Liver (tissue), 9 donors: Measurements from ENCODE around the gene CHTOP. TPM values are rescaled to one million over a fixed set of nuclear protein-coding genes. Genes with fewer than 3 reads are reported as not detected.
A peak's percentile ranks its signal among the peaks of the same experiment; 100 is the strongest.

Source experiments
- DNase-seq: peaks from one replicate; pipeline ENCODE4 v3.0.0-alpha.2; 2017; ENCODE audit warnings: low spot score
- H3K27ac ChIP-seq, 2 donors: one replicate each; pipeline ENCODE4 v1.7.0; 2013; ENCODE audit warnings: inconsistent platforms in 2 of 2, low read length in 2 of 2, control low read depth in 1 of 2, low read depth in 1 of 2, mild to moderate bottlenecking in 1 of 2
- H3K27me3 ChIP-seq, 4 donors: one replicate each; pipeline versions ENCODE4 v1.6.1 to v1.7.0; 2013; ENCODE audit warnings: low read length in 3 of 4, inconsistent platforms in 1 of 4, mild to moderate bottlenecking in 1 of 4, moderate library complexity in 1 of 4; ENCODE audit not compliant: control insufficient read depth in 4 of 4, insufficient read depth in 4 of 4
- H3K36me3 ChIP-seq, 4 donors: one replicate each; pipeline versions ENCODE4 v1.6.1 to v1.7.0; 2013; ENCODE audit warnings: low read length in 3 of 4, mild to moderate bottlenecking in 3 of 4, low read depth in 1 of 4, moderate library complexity in 1 of 4; ENCODE audit not compliant: control insufficient read depth in 4 of 4, insufficient read depth in 3 of 4
- H3K4me1 ChIP-seq, 4 donors: one replicate each; pipeline versions ENCODE4 v1.6.1 to v1.7.0; 2013; ENCODE audit warnings: low read length in 3 of 4, mild to moderate bottlenecking in 3 of 4, moderate library complexity in 1 of 4; ENCODE audit not compliant: control insufficient read depth in 4 of 4, insufficient read depth in 4 of 4
- H3K4me3 ChIP-seq, 3 donors: one replicate each; pipeline versions ENCODE4 v1.6.1 to v1.7.0; 2013; ENCODE audit warnings: low read length in 3 of 3, control low read depth in 1 of 3, low read depth in 1 of 3, mild to moderate bottlenecking in 1 of 3
- H3K9ac ChIP-seq, 2 donors: one replicate each; pipeline ENCODE4 v1.7.0; 2013; ENCODE audit warnings: low read length in 2 of 2, mild to moderate bottlenecking in 2 of 2, moderate library complexity in 2 of 2, control low read depth in 1 of 2, low read depth in 1 of 2
- H3K9me3 ChIP-seq, 4 donors: one replicate each; pipeline versions ENCODE4 v1.6.1 to v1.7.0; 2013; ENCODE audit warnings: low read length in 3 of 4; ENCODE audit not compliant: control insufficient read depth in 4 of 4
- ATF3 ChIP-seq: IDR thresholded peaks from 2 replicates; pipeline ENCODE4 v1.6.1; 2016; ENCODE audit warnings: antibody characterized with exemption
- CTCF ChIP-seq: fragments of 150-350 bp; IDR thresholded peaks from 2 replicates; pipeline ENCODE4 v1.5.1; 2017; ENCODE audit warnings: improper control_type of control experiment, low read depth, low read length; ENCODE audit not compliant: missing input control
- EGR1 ChIP-seq, 2 donors: IDR thresholded peaks; 2 replicates each; pipeline ENCODE4 v1.6.1; 2016 to 2018; ENCODE audit warnings: antibody characterized with exemption in 2 of 2, low read depth in 2 of 2
- FOXA1 ChIP-seq: IDR thresholded peaks from 2 replicates; pipeline ENCODE4 v1.6.1; 2016; ENCODE audit warnings: antibody characterized with exemption
- FOXA2 ChIP-seq: IDR thresholded peaks from 2 replicates; pipeline ENCODE4 v1.6.1; 2016; ENCODE audit warnings: antibody characterized with exemption
- GABPA ChIP-seq, 2 donors: IDR thresholded peaks in 1 of 2; conservative IDR thresholded peaks in 1 of 2; 2 replicates each; pipeline ENCODE4 v1.6.1; 2016; ENCODE audit warnings: antibody characterized with exemption in 2 of 2, mild to moderate bottlenecking in 1 of 2, moderate library complexity in 1 of 2
- HNF4A ChIP-seq, 2 donors: conservative IDR thresholded peaks; 2 replicates each; pipeline ENCODE4 v1.6.1; 2016; ENCODE audit warnings: antibody characterized with exemption in 2 of 2, mild to moderate bottlenecking in 2 of 2
- HNF4G ChIP-seq: IDR thresholded peaks from 2 replicates; pipeline ENCODE4 v1.6.1; 2016; ENCODE audit warnings: antibody characterized with exemption
- JUND ChIP-seq, 2 donors: IDR thresholded peaks; 2 replicates each; pipeline ENCODE4 v1.6.1; 2016; ENCODE audit warnings: antibody characterized with exemption in 2 of 2
- NR2F2 ChIP-seq: IDR thresholded peaks from 2 replicates; pipeline ENCODE4 v1.6.1; 2016; ENCODE audit warnings: antibody characterized with exemption
- RAD21 ChIP-seq, 2 donors: IDR thresholded peaks; 2 replicates each; pipeline ENCODE4 v1.6.1; 2016; ENCODE audit warnings: antibody characterized with exemption in 2 of 2, mild to moderate bottlenecking in 2 of 2
- REST ChIP-seq: IDR thresholded peaks from 2 replicates; pipeline ENCODE4 v1.6.1; 2016; ENCODE audit warnings: antibody characterized with exemption, mild to moderate bottlenecking
- RXRA ChIP-seq, 2 donors: IDR thresholded peaks; 2 replicates each; pipeline ENCODE4 v1.6.1; 2017 to 2018; ENCODE audit warnings: antibody characterized with exemption in 2 of 2, mild to moderate bottlenecking in 1 of 2
- SP1 ChIP-seq: IDR thresholded peaks from 2 replicates; pipeline ENCODE4 v1.6.1; 2018; ENCODE audit warnings: antibody characterized with exemption, mild to moderate bottlenecking
- TAF1 ChIP-seq: conservative IDR thresholded peaks from 2 replicates; pipeline ENCODE4 v1.6.1; 2016; ENCODE audit warnings: antibody characterized with exemption, mild to moderate bottlenecking
- YY1 ChIP-seq: IDR thresholded peaks from 2 replicates; pipeline ENCODE4 v1.6.1; 2016; ENCODE audit warnings: antibody characterized with exemption, mild to moderate bottlenecking
- ZBTB33 ChIP-seq: IDR thresholded peaks from 2 replicates; pipeline ENCODE4 v1.6.1; 2016; ENCODE audit warnings: antibody characterized with exemption
- WGBS: extraction: QIAGEN DNeasy Blood & Tissue Kit; methylation state at CpG from one replicate; pipeline ENCODE4 v1.1.7; 2013; 5-methylcytosine and 5-hydroxymethylcytosine counted together
- polyA plus RNA-seq, 2 donors: library from polyadenylated mRNA; stranded (reverse) in 1 of 2; unstranded in 1 of 2; fragments of 200-250 nt in 1 of 2; fragments of >200 nt in 1 of 2; fragmentation: Nextera tagmentation in 1 of 2; extraction: Ambion mirVana in 1 of 2; gene quantifications; one replicate each; pipeline versions ENCODE4 v1.2.1 to v1.2.3, GENCODE V29; 2013 to 2015
- total RNA-seq, 2 donors: library from RNA; depleted of rRNA; stranded (reverse); fragments of >200 nt; gene quantifications; one replicate each; pipeline ENCODE4 v1.2.3, GENCODE V29; 2014
- donor health status: healthy.
- donor health status: healthy.
- donor health status: healthy.
- donor health status: healthy.
- donor health status: healthy.

The CHTOP gene
- total and polyA plus RNA-seq, 4 donors = 16.4 to 30.9 (median 24.3) TPM

- 6% methylated on average over 73 of the region's 73 CpGs for WGBS
- peak overlapping the region in 2 of 3 donors; percentile 22 to 59 for H3K4me3 ChIP-seq
- H3K9me3 ChIP-seq = no peaks in the 10 kb centered on the region
- H3K27me3 ChIP-seq = no peaks in the 10 kb centered on the region
- H3K9ac ChIP-seq = no peak overlapping the region
- no peak overlapping the region for H3K27ac ChIP-seq
- DNase-seq = no peak
- peak in 1 of 2 donors; percentile 6 for TF ChIP-seq RAD21 (IDR thresholded peaks at IDR 0.05)
- no peak for TF ChIP-seq GABPA (IDR thresholded peaks at IDR 0.05 in 1 of 2, conservative IDR thresholded peaks at IDR 0.05 in 1 of 2)
- no peaks in the 10 kb centered on the region for H3K36me3 ChIP-seq
- peaks cover 8 to 24% (median 20%) of the 10 kb centered on the region in 4 donors for H3K4me1 ChIP-seq
Observed at GRCh38 chr1:153679337-153680119, 45.7 kb downstream of the CHTOP start.

GRCh38 chr1:153680120-153680403, 46.2 kb downstream of the CHTOP start:
- WGBS = 50% methylated on average over 10 of the region's 10 CpGs
- H3K27ac ChIP-seq = no peak overlapping the region

More at GRCh38 chr1:153680120-153680403, 46.2 kb downstream of the CHTOP start:
- no peak for DNase-seq
- Histone ChIP-seq H3K9me3 (no peaks in the 10 kb centered on the region), H3K27me3 (no peaks in the 10 kb centered on the region), H3K4me1 (peaks cover 8 to 24% (median 20%) of the 10 kb centered on the region in 4 donors), H3K36me3 (no peaks in the 10 kb centered on the region), H3K9ac (no peak overlapping the region), H3K4me3 (peak overlapping the region in 1 of 3 donors; percentile 59)
- TF ChIP-seq REST (no peak), HNF4A (conservative IDR thresholded peaks at IDR 0.05) (no peak), RXRA (IDR thresholded peaks at IDR 0.05) (no peak), FOXA2 (no peak), SP1 (no peak), NR2F2 (no peak), FOXA1 (no peak), RAD21 (IDR thresholded peaks at IDR 0.05) (no peak), YY1 (no peak), HNF4G (no peak), ZBTB33 (no peak), TAF1 (no peak), CTCF (no peak), ATF3 (no peak), EGR1 (IDR thresholded peaks at IDR 0.05; ENCODE audit: low read depth in 2 of 2) (no peak), JUND (IDR thresholded peaks at IDR 0.05) (no peak)
